ENCODE data around the gene PDE4D. TPM values are rescaled to one million over a fixed set of nuclear protein-coding genes. Genes with fewer than 3 reads are reported as not detected.

Gene PDE4D
- total and polyA plus RNA-seq, 2 experiments from 2014 or later: 4.3 to 9.7 TPM

DNA sequence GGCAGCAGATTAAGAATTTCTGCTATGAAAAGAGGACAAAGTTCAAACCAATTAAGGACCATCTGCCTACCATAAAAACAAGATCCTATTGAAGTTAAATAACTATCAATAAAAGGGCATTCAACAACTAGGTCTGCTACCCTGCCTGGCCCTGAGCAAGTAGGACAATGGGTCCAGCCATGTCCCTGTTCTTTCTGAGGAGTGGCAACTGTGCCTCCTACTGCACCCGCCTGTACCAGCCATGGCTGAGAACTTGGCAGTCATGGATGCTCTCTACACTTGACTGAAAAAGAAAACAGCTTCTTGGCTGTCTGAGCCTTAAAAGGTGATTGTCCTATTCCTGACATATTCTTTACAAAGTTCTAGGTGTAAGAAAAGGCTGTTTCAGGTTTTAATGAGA is 652.4 kb downstream of the PDE4D start:
- in situ Hi-C loops (cut with MboI): no loop called here
- H2AFZ ChIP-seq: no peak overlapping the region
- peaks cover 7% of the 10 kb centered on the region; the same call in 1 of the 2 replicates for H3K27me3 ChIP-seq (replicated peaks; ENCODE audit: insufficient read depth)
- H3K4me1 ChIP-seq (ENCODE audit: insufficient read depth): no peaks in the 10 kb centered on the region
- no peak overlapping the region for H3K4me3 ChIP-seq
- H3K9me2 ChIP-seq (ENCODE audit: insufficient read depth): no peaks in the 10 kb centered on the region
- H3K36me3 ChIP-seq (ENCODE audit: low read depth): no peaks in the 10 kb centered on the region
- H4K20me1 ChIP-seq (ENCODE audit: insufficient read depth): no peaks in the 10 kb centered on the region
- no peak overlapping the region for H3K4me2 ChIP-seq (ENCODE audit: unreplicated experiment)
- no peak for DNase-seq
- H3K9ac ChIP-seq: no peak overlapping the region
- H3K27ac ChIP-seq: no peak overlapping the region
- H3K9me3 ChIP-seq (ENCODE audit: low read depth): no peaks in the 10 kb centered on the region
- TF ChIP-seq EZH2 (IDR thresholded peaks at IDR 0.05; ENCODE audit: insufficient read depth, poor library complexity, severe bottlenecking) (no peak), EZH2phosphoT487 (IDR thresholded peaks at IDR 0.05; ENCODE audit: insufficient read depth, low read depth) (no peak)
- WGBS, 2 experiments (ENCODE audit: low coverage in 1 of 2, low lambda C conversion rate in 2 of 2, missing lambda C conversion rate in 2 of 2): 52 to 76% methylated on average over 1 of the region's 1 CpG
- no peaks in the 10 kb centered on the region for H3F3A ChIP-seq (ENCODE audit: insufficient read depth)
- no peaks in the 10 kb centered on the region for H3K79me2 ChIP-seq (ENCODE audit: insufficient read depth)

GRCh38 chr5:59238126-59238902 is 655.2 kb downstream of the PDE4D start:
- in situ Hi-C loops (cut with MboI): no loop called here
- 76 to 83% methylated on average over 3 of the region's 3 CpGs for WGBS, 2 experiments (ENCODE audit: low coverage in 1 of 2, low lambda C conversion rate in 2 of 2, missing lambda C conversion rate in 2 of 2)
- no peak for TF ChIP-seq EZH2phosphoT487 (IDR thresholded peaks at IDR 0.05; ENCODE audit: insufficient read depth, low read depth)
- no peak for TF ChIP-seq EZH2 (IDR thresholded peaks at IDR 0.05; ENCODE audit: insufficient read depth, poor library complexity, severe bottlenecking)

DNA sequence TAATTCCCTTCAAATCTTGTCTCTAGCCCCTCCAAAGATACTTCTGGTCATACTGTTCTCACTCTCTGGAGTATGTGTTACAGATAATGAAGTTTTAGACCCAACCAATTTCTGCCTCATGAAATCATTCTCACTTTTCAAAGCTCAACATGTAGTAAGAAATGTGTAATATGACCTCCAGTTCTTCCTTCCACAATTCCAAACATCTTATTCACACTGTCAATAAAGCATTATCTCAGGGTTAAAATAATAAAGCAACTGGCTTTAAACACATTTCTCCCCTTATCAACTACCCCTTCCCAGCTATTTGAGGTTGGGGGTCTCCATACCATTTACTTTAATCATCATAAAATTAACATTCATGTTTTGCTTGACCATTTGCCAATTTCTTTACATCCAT is 656.5 kb downstream of the PDE4D start:
- peaks cover 7% of the 10 kb centered on the region; the same call in 1 of the 2 replicates for H3K27me3 ChIP-seq (replicated peaks; ENCODE audit: insufficient read depth)
- no peaks in the 10 kb centered on the region for H3K9me2 ChIP-seq (ENCODE audit: insufficient read depth)
- no peak overlapping the region for H2AFZ ChIP-seq
- H3K27ac ChIP-seq: no peak overlapping the region
- H3K4me3 ChIP-seq: no peak overlapping the region
- H3K36me3 ChIP-seq (ENCODE audit: low read depth): no peaks in the 10 kb centered on the region
- H3K9me3 ChIP-seq (ENCODE audit: low read depth): no peaks in the 10 kb centered on the region
- no peak overlapping the region for H3K4me2 ChIP-seq (ENCODE audit: unreplicated experiment)
- in situ Hi-C loops (cut with MboI): no loop called here
- no peaks in the 10 kb centered on the region for H3K79me2 ChIP-seq (ENCODE audit: insufficient read depth)
- no peak for DNase-seq
- H3F3A ChIP-seq (ENCODE audit: insufficient read depth): no peaks in the 10 kb centered on the region
- H3K9ac ChIP-seq: no peak overlapping the region
- no peak for TF ChIP-seq EZH2 (IDR thresholded peaks at IDR 0.05; ENCODE audit: insufficient read depth, poor library complexity, severe bottlenecking)
- TF ChIP-seq EZH2phosphoT487 (IDR thresholded peaks at IDR 0.05; ENCODE audit: insufficient read depth, low read depth): no peak
- no peaks in the 10 kb centered on the region for H3K4me1 ChIP-seq (ENCODE audit: insufficient read depth)
- H4K20me1 ChIP-seq (ENCODE audit: insufficient read depth): no peaks in the 10 kb centered on the region

More at GRCh38 chr5:59238126-59238902, 655.2 kb downstream of the PDE4D start:
- H3K9ac ChIP-seq: no peak overlapping the region
- no peak overlapping the region for H2AFZ ChIP-seq
- H3K4me2 ChIP-seq (ENCODE audit: unreplicated experiment): no peak overlapping the region
- no peak overlapping the region for H3K27ac ChIP-seq
- no peak for DNase-seq
- H3K4me1 ChIP-seq (ENCODE audit: insufficient read depth): no peaks in the 10 kb centered on the region
- no peaks in the 10 kb centered on the region for H3K9me3 ChIP-seq (ENCODE audit: low read depth)
- H3K9me2 ChIP-seq (ENCODE audit: insufficient read depth): no peaks in the 10 kb centered on the region
- H3K36me3 ChIP-seq (ENCODE audit: low read depth): no peaks in the 10 kb centered on the region
- H3K79me2 ChIP-seq (ENCODE audit: insufficient read depth): no peaks in the 10 kb centered on the region
- H4K20me1 ChIP-seq (ENCODE audit: insufficient read depth): no peaks in the 10 kb centered on the region
- peaks cover 7% of the 10 kb centered on the region; the same call in 1 of the 2 replicates for H3K27me3 ChIP-seq (replicated peaks; ENCODE audit: insufficient read depth)
- H3K4me3 ChIP-seq: no peak overlapping the region
- no peaks in the 10 kb centered on the region for H3F3A ChIP-seq (ENCODE audit: insufficient read depth)

DNA sequence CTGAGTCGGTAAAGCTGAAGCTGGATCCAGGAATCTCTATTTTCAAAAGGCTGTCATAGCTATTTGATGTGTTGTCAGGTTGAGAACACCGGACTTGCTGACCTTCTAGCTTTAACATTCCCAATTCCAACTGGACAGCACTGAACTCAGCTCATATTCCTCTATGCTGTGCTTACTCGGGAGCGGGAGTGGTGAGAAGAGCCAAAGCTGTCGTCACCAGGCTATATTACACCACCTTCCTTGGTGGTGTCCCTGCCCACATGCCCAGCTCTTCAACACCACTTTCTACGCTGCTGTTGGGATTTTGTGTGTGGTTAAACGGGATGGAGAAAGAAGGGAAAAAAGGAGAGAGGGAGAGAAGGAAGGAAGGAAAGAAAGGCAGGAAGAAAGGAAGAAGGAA is 657.1 kb downstream of the PDE4D start:
- peaks cover 7% of the 10 kb centered on the region; the same call in 1 of the 2 replicates for H3K27me3 ChIP-seq (replicated peaks; ENCODE audit: insufficient read depth)
- no peaks in the 10 kb centered on the region for H4K20me1 ChIP-seq (ENCODE audit: insufficient read depth)
- no peak overlapping the region for H3K4me2 ChIP-seq (ENCODE audit: unreplicated experiment)
- TF ChIP-seq EZH2 (IDR thresholded peaks at IDR 0.05; ENCODE audit: insufficient read depth, poor library complexity, severe bottlenecking) (no peak), EZH2phosphoT487 (IDR thresholded peaks at IDR 0.05; ENCODE audit: insufficient read depth, low read depth) (no peak)
- no peak for DNase-seq
- H3K9me3 ChIP-seq (ENCODE audit: low read depth): no peaks in the 10 kb centered on the region
- H3K9me2 ChIP-seq (ENCODE audit: insufficient read depth): no peaks in the 10 kb centered on the region
- no peaks in the 10 kb centered on the region for H3K4me1 ChIP-seq (ENCODE audit: insufficient read depth)
- H3K4me3 ChIP-seq: no peak overlapping the region
- no peaks in the 10 kb centered on the region for H3K36me3 ChIP-seq (ENCODE audit: low read depth)
- H3F3A ChIP-seq (ENCODE audit: insufficient read depth): no peaks in the 10 kb centered on the region
- no peak overlapping the region for H3K27ac ChIP-seq
- no peak overlapping the region for H2AFZ ChIP-seq
- no peak overlapping the region for H3K9ac ChIP-seq
- WGBS, 2 experiments (ENCODE audit: low coverage in 1 of 2, low lambda C conversion rate in 2 of 2, missing lambda C conversion rate in 2 of 2): 61% methylated on average over 7 of the region's 7 CpGs
- in situ Hi-C loops (cut with MboI): no loop called here
- no peaks in the 10 kb centered on the region for H3K79me2 ChIP-seq (ENCODE audit: insufficient read depth)

Measured in GM23248 (cell line).